HG03045 (cell line): ENCODE data around the gene LZTR1.

Experiments
- ATAC-seq: cut with Tn5 transposase; IDR thresholded peaks from one replicate; pipeline ENCODE4 v1.9.1; 2021; ENCODE audit warnings: mild to moderate bottlenecking, moderate library complexity; ENCODE audit not compliant: unreplicated experiment

The LZTR1 gene

GRCh38 chr22:20979243-20979809 is 2.8 kb upstream of the LZTR1 start:
- ATAC-seq = no peak

GRCh38 chr22:20979940-20980453 is 2.1 kb upstream of the LZTR1 start:
- no peak for ATAC-seq

GRCh38 chr22:20980523-20980922 is 1.6 kb upstream of the LZTR1 start:
- ATAC-seq = no peak

- no peak for ATAC-seq
These were observed 967 bp upstream of the LZTR1 start for GRCh38 chr22:20980938-20981722.

GRCh38 chr22:20982563-20982882 is 426 bp downstream of the LZTR1 start:
- ATAC-seq = peak; percentile 27

- ATAC-seq = no peak
These were observed 1.1 kb downstream of the LZTR1 start for GRCh38 chr22:20983081-20983771.

- no peak for ATAC-seq
These were observed 3.6 kb downstream of the LZTR1 start for GRCh38 chr22:20985720-20986119.

- no peak for ATAC-seq
These were observed 4.3 kb downstream of the LZTR1 start for GRCh38 chr22:20986365-20986764.

- no peak for ATAC-seq
These were observed 5.3 kb downstream of the LZTR1 start for GRCh38 chr22:20987375-20987774.

- ATAC-seq = no peak
These were observed 6.7 kb downstream of the LZTR1 start for GRCh38 chr22:20988573-20989322.

GRCh38 chr22:20989323-20990138 is 7.4 kb downstream of the LZTR1 start:
- no peak for ATAC-seq

GRCh38 chr22:20990184-20991180 is 8.4 kb downstream of the LZTR1 start:
- ATAC-seq = no peak

GRCh38 chr22:20991252-20992055 is 9.4 kb downstream of the LZTR1 start:
- no peak for ATAC-seq

GRCh38 chr22:20992056-20992442 is 10.0 kb downstream of the LZTR1 start:
- ATAC-seq = no peak

- ATAC-seq = no peak
These were observed 10.6 kb downstream of the LZTR1 start for GRCh38 chr22:20992456-20993303.

GRCh38 chr22:20993304-20994127 is 11.4 kb downstream of the LZTR1 start:
- no peak for ATAC-seq
